ENCODE results near the gene VPS4A.
"Not testable (repeated sequence)": the region's sequence is repeated elsewhere in the genome, so short reads cannot be mapped to it uniquely, and the experiment has no call there.

The VPS4A gene

GRCh38 chr16:69351309-69352027 lies 40.3 kb downstream of the VPS4A start, which contains the start of gene TMED6:
Gene TMED6 (minus strand): TSS chr16:69351786. CDS start chr16:69351753, 33 bp downstream.
- DNase-seq (ENCODE audit: insufficient read length, low spot score): no peak
- FAIRE-seq: no peak

- not testable (repeated sequence) for FAIRE-seq; DNase-seq (ENCODE audit: insufficient read length, low spot score)
Observed at GRCh38 chr16:69360070-69360469, 48.9 kb downstream of the VPS4A start.

- FAIRE-seq (no peak), DNase-seq (ENCODE audit: insufficient read length, low spot score) (no peak)
Observed at GRCh38 chr16:69363281-69363717, 52.1 kb downstream of the VPS4A start.

GRCh38 chr16:69364088-69364487 lies 52.9 kb downstream of the VPS4A start:
- FAIRE-seq: no peak
- DNase-seq (ENCODE audit: insufficient read length, low spot score): no peak

GRCh38 chr16:69365901-69366300 lies 54.8 kb downstream of the VPS4A start:
- DNase-seq (ENCODE audit: insufficient read length, low spot score): no peak
- FAIRE-seq: no peak

- DNase-seq (ENCODE audit: insufficient read length, low spot score) (no peak), FAIRE-seq (no peak)
Observed at GRCh38 chr16:69366431-69366830, 55.3 kb downstream of the VPS4A start.

GRCh38 chr16:69367980-69368379 lies 56.8 kb downstream of the VPS4A start:
- no peak for FAIRE-seq
- no peak for DNase-seq (ENCODE audit: insufficient read length, low spot score)

- DNase-seq (ENCODE audit: insufficient read length, low spot score) (no peak), FAIRE-seq (no peak)
Observed at GRCh38 chr16:69368866-69369265, 57.7 kb downstream of the VPS4A start.

- FAIRE-seq (no peak), DNase-seq (ENCODE audit: insufficient read length, low spot score) (no peak)
Observed at GRCh38 chr16:69371564-69371963, 60.4 kb downstream of the VPS4A start.

GRCh38 chr16:69373019-69373418 lies 61.9 kb downstream of the VPS4A start:
- FAIRE-seq (no peak), DNase-seq (ENCODE audit: insufficient read length, low spot score) (no peak)
